SU-DHL-6 (cell line): ENCODE measurements around the gene ZNF281.

Source experiments
- EZH2phosphoT487 ChIP-seq: fragments of 200-600 bp; sonication (generic), shearing (Covaris generic); conservative IDR thresholded peaks from 2 replicates; pipeline ENCODE4 v1.6.1; 2018; ENCODE audit warnings: mild to moderate bottlenecking, antibody characterized with exemption, low read length, moderate library complexity, mixed read lengths
- TF ChIP-seq, protein P1 (sequence below): fragments of 200-600 bp; sonication (generic); IDR thresholded peaks from one replicate; pipeline ENCODE4 v1.5.1; 2017; ENCODE audit warnings: antibody characterized with exemption, mild to moderate bottlenecking, low read length, moderate library complexity; ENCODE audit not compliant: insufficient read depth, poor library complexity, severe bottlenecking

- TF ChIP-seq, protein P1, sequence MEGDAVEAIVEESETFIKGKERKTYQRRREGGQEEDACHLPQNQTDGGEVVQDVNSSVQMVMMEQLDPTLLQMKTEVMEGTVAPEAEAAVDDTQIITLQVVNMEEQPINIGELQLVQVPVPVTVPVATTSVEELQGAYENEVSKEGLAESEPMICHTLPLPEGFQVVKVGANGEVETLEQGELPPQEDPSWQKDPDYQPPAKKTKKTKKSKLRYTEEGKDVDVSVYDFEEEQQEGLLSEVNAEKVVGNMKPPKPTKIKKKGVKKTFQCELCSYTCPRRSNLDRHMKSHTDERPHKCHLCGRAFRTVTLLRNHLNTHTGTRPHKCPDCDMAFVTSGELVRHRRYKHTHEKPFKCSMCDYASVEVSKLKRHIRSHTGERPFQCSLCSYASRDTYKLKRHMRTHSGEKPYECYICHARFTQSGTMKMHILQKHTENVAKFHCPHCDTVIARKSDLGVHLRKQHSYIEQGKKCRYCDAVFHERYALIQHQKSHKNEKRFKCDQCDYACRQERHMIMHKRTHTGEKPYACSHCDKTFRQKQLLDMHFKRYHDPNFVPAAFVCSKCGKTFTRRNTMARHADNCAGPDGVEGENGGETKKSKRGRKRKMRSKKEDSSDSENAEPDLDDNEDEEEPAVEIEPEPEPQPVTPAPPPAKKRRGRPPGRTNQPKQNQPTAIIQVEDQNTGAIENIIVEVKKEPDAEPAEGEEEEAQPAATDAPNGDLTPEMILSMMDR = no peak
- no peak for TF ChIP-seq EZH2phosphoT487
Observed at GRCh38 chr1:200453553-200453905, 43.7 kb upstream of the ZNF281 start.
